ENCODE measurements around the gene ZNF74.
"Not testable (repeated sequence)": the region's sequence is repeated elsewhere in the genome, so short reads cannot be mapped to it uniquely, and the experiment has no call there.

ZNF74 gene

GRCh38 chr22:20393705-20394476, at the start of gene ZNF74:
Gene ZNF74 (plus strand): TSS chr22:20394151. CDS start chr22:20394629, 478 bp downstream.
- H3K36me3 ChIP-seq (ENCODE audit: control insufficient read depth in 2 of 2, insufficient read depth in 2 of 2, low read length in 2 of 2): no peaks in the 10 kb centered on the region
- H3K9me3 ChIP-seq (ENCODE audit: control insufficient read depth in 2 of 2, low read length in 2 of 2): no peaks in the 10 kb centered on the region
- peak within 1 kb of the TSS; percentile 64 for H3K27ac ChIP-seq (ENCODE audit: low read length)
- H3K4me1 ChIP-seq (ENCODE audit: control insufficient read depth, insufficient read depth, low read length): peaks cover 23% of the 10 kb centered on the region
- no peaks in the 10 kb centered on the region for H3K27me3 ChIP-seq (ENCODE audit: control insufficient read depth in 1 of 2, insufficient read depth in 2 of 2, low read length in 2 of 2)
- H3K4me3 ChIP-seq (ENCODE audit: low read length in 2 of 2): peak within 1 kb of the TSS; percentile 83 to 90
- H3K9ac ChIP-seq (ENCODE audit: low read length in 2 of 2): peak within 1 kb of the TSS; percentile 72 to 78

GRCh38 chr22:20346553-20346952, 47.4 kb upstream of the ZNF74 start:
- H3K27ac ChIP-seq (ENCODE audit: low read length); H3K27me3 ChIP-seq (ENCODE audit: control insufficient read depth in 1 of 2, insufficient read depth in 2 of 2, low read length in 2 of 2); H3K4me1 ChIP-seq (ENCODE audit: control insufficient read depth, insufficient read depth, low read length): not testable (repeated sequence)

GRCh38 chr22:20352536-20352935, 41.4 kb upstream of the ZNF74 start:
- H3K4me3 ChIP-seq (ENCODE audit: low read length in 2 of 2); H3K27ac ChIP-seq (ENCODE audit: low read length); H3K9ac ChIP-seq (ENCODE audit: low read length in 2 of 2); H3K36me3 ChIP-seq (ENCODE audit: control insufficient read depth in 2 of 2, insufficient read depth in 2 of 2, low read length in 2 of 2); H3K27me3 ChIP-seq (ENCODE audit: control insufficient read depth in 1 of 2, insufficient read depth in 2 of 2, low read length in 2 of 2); H3K4me1 ChIP-seq (ENCODE audit: control insufficient read depth, insufficient read depth, low read length); H3K9me3 ChIP-seq (ENCODE audit: control insufficient read depth in 2 of 2, low read length in 2 of 2): not testable (repeated sequence)

More at GRCh38 chr22:20346553-20346952, 47.4 kb upstream of the ZNF74 start:
- H3K9ac ChIP-seq (ENCODE audit: low read length in 2 of 2); H3K36me3 ChIP-seq (ENCODE audit: control insufficient read depth in 2 of 2, insufficient read depth in 2 of 2, low read length in 2 of 2); H3K4me3 ChIP-seq (ENCODE audit: low read length in 2 of 2); H3K9me3 ChIP-seq (ENCODE audit: control insufficient read depth in 2 of 2, low read length in 2 of 2): not testable (repeated sequence)

GRCh38 chr22:20354238-20354975, 39.5 kb upstream of the ZNF74 start:
- Histone ChIP-seq H3K27ac (ENCODE audit: low read length) (no peak overlapping the region), H3K9me3 (ENCODE audit: control insufficient read depth in 2 of 2, low read length in 2 of 2) (no peaks in the 10 kb centered on the region), H3K4me3 (ENCODE audit: low read length in 2 of 2) (no peak overlapping the region), H3K27me3 (ENCODE audit: control insufficient read depth in 1 of 2, insufficient read depth in 2 of 2, low read length in 2 of 2) (no peaks in the 10 kb centered on the region), H3K36me3 (ENCODE audit: control insufficient read depth in 2 of 2, insufficient read depth in 2 of 2, low read length in 2 of 2) (no peaks in the 10 kb centered on the region), H3K4me1 (ENCODE audit: control insufficient read depth, insufficient read depth, low read length) (no peaks in the 10 kb centered on the region), H3K9ac (ENCODE audit: low read length in 2 of 2) (no peak overlapping the region)

GRCh38 chr22:20355939-20356636, 37.9 kb upstream of the ZNF74 start:
- H3K9me3 ChIP-seq (ENCODE audit: control insufficient read depth in 2 of 2, low read length in 2 of 2); H3K4me1 ChIP-seq (ENCODE audit: control insufficient read depth, insufficient read depth, low read length): not testable (repeated sequence)

GRCh38 chr22:20356906-20357305, 37.0 kb upstream of the ZNF74 start:
- not testable (repeated sequence) for H3K9ac ChIP-seq (ENCODE audit: low read length in 2 of 2); H3K27me3 ChIP-seq (ENCODE audit: control insufficient read depth in 1 of 2, insufficient read depth in 2 of 2, low read length in 2 of 2); H3K36me3 ChIP-seq (ENCODE audit: control insufficient read depth in 2 of 2, insufficient read depth in 2 of 2, low read length in 2 of 2); H3K4me3 ChIP-seq (ENCODE audit: low read length in 2 of 2); H3K27ac ChIP-seq (ENCODE audit: low read length); H3K9me3 ChIP-seq (ENCODE audit: control insufficient read depth in 2 of 2, low read length in 2 of 2); H3K4me1 ChIP-seq (ENCODE audit: control insufficient read depth, insufficient read depth, low read length)

More at GRCh38 chr22:20355939-20356636, 37.9 kb upstream of the ZNF74 start:
- not testable (repeated sequence) for H3K36me3 ChIP-seq (ENCODE audit: control insufficient read depth in 2 of 2, insufficient read depth in 2 of 2, low read length in 2 of 2); H3K27me3 ChIP-seq (ENCODE audit: control insufficient read depth in 1 of 2, insufficient read depth in 2 of 2, low read length in 2 of 2); H3K4me3 ChIP-seq (ENCODE audit: low read length in 2 of 2); H3K9ac ChIP-seq (ENCODE audit: low read length in 2 of 2); H3K27ac ChIP-seq (ENCODE audit: low read length)

GRCh38 chr22:20357967-20358366, 36.0 kb upstream of the ZNF74 start:
- H3K4me1 ChIP-seq (ENCODE audit: control insufficient read depth, insufficient read depth, low read length); H3K27me3 ChIP-seq (ENCODE audit: control insufficient read depth in 1 of 2, insufficient read depth in 2 of 2, low read length in 2 of 2); H3K4me3 ChIP-seq (ENCODE audit: low read length in 2 of 2); H3K27ac ChIP-seq (ENCODE audit: low read length); H3K9me3 ChIP-seq (ENCODE audit: control insufficient read depth in 2 of 2, low read length in 2 of 2); H3K36me3 ChIP-seq (ENCODE audit: control insufficient read depth in 2 of 2, insufficient read depth in 2 of 2, low read length in 2 of 2); H3K9ac ChIP-seq (ENCODE audit: low read length in 2 of 2): not testable (repeated sequence)

GRCh38 chr22:20358503-20359239, 35.3 kb upstream of the ZNF74 start:
- not testable (repeated sequence) for H3K9me3 ChIP-seq (ENCODE audit: control insufficient read depth in 2 of 2, low read length in 2 of 2); H3K4me3 ChIP-seq (ENCODE audit: low read length in 2 of 2); H3K36me3 ChIP-seq (ENCODE audit: control insufficient read depth in 2 of 2, insufficient read depth in 2 of 2, low read length in 2 of 2); H3K9ac ChIP-seq (ENCODE audit: low read length in 2 of 2); H3K27me3 ChIP-seq (ENCODE audit: control insufficient read depth in 1 of 2, insufficient read depth in 2 of 2, low read length in 2 of 2); H3K27ac ChIP-seq (ENCODE audit: low read length); H3K4me1 ChIP-seq (ENCODE audit: control insufficient read depth, insufficient read depth, low read length)

- not testable (repeated sequence) for H3K36me3 ChIP-seq (ENCODE audit: control insufficient read depth in 2 of 2, insufficient read depth in 2 of 2, low read length in 2 of 2); H3K9ac ChIP-seq (ENCODE audit: low read length in 2 of 2); H3K27ac ChIP-seq (ENCODE audit: low read length); H3K4me1 ChIP-seq (ENCODE audit: control insufficient read depth, insufficient read depth, low read length); H3K4me3 ChIP-seq (ENCODE audit: low read length in 2 of 2); H3K27me3 ChIP-seq (ENCODE audit: control insufficient read depth in 1 of 2, insufficient read depth in 2 of 2, low read length in 2 of 2); H3K9me3 ChIP-seq (ENCODE audit: control insufficient read depth in 2 of 2, low read length in 2 of 2)
These were observed 33.7 kb upstream of the ZNF74 start for GRCh38 chr22:20360261-20360660.

GRCh38 chr22:20360866-20361751, 32.8 kb upstream of the ZNF74 start:
- H3K9ac ChIP-seq (ENCODE audit: low read length in 2 of 2); H3K27ac ChIP-seq (ENCODE audit: low read length): not testable (repeated sequence)

More at GRCh38 chr22:20360866-20361751, 32.8 kb upstream of the ZNF74 start:
- H3K4me1 ChIP-seq (ENCODE audit: control insufficient read depth, insufficient read depth, low read length); H3K9me3 ChIP-seq (ENCODE audit: control insufficient read depth in 2 of 2, low read length in 2 of 2); H3K36me3 ChIP-seq (ENCODE audit: control insufficient read depth in 2 of 2, insufficient read depth in 2 of 2, low read length in 2 of 2); H3K4me3 ChIP-seq (ENCODE audit: low read length in 2 of 2); H3K27me3 ChIP-seq (ENCODE audit: control insufficient read depth in 1 of 2, insufficient read depth in 2 of 2, low read length in 2 of 2): not testable (repeated sequence)
